ENCODE results near the gene KCNC1. TPM values are rescaled to one million over a fixed set of nuclear protein-coding genes. Genes with fewer than 3 reads are reported as not detected.

Gene KCNC1
- total and polyA plus RNA-seq, 2 of the 13 experiments (the other 11 are each of a cell fraction or from before 2014, with no cell fraction given): 0.01 to 0.04 TPM

- DNase-seq (ENCODE audit: low spot score) (no peak), ATAC-seq (no peak), FAIRE-seq (no peak)
- in situ Hi-C loops (cut with HindIII; ENCODE audit: extremely low pct_ligation_motif_present, low pct_unique_long_range_greater_than_20kb) (no loop called here), intact Hi-C loops (cut with micrococcal nuclease; ENCODE audit: unreplicated experiment) (no loop called here)
- TF ChIP-seq ZNF367 (CRISPR knock-in tag; IDR thresholded peaks at IDR 0.05; ENCODE audit: borderline replicate concordance) (no peak), KLF12 (CRISPR knock-in tag; IDR thresholded peaks at IDR 0.05; ENCODE audit: borderline replicate concordance) (no peak), FOXO1 (CRISPR knock-in tag; IDR thresholded peaks at IDR 0.05) (no peak)
- Histone ChIP-seq H4K20me1 (ENCODE audit: insufficient read depth, low read length) (no peaks in the 10 kb centered on the region), H3K9ac (ENCODE audit: insufficient read depth, low read depth, low read length) (no peak overlapping the region), H3K4me2 (ENCODE audit: low read depth, low read length) (no peak overlapping the region), H3K4me3 (replicated peaks in 1 of 3; ENCODE audit: insufficient read depth in 1 of 3, low read depth in 2 of 3, low read length in 3 of 3) (no peak overlapping the region), H3K36me3 (replicated peaks in 1 of 2; ENCODE audit: control insufficient read depth in 1 of 2, insufficient read depth in 2 of 2, low read length in 2 of 2) (peaks cover 0 to 2% of the 10 kb centered on the region in 2 experiments; a peak in 1 of 5 replicates), H3K27ac (ENCODE audit: extremely low read length, insufficient read depth, low read length) (no peak overlapping the region), H3K79me2 (ENCODE audit: insufficient read depth, low read length) (no peaks in the 10 kb centered on the region), H3K9me3 (ENCODE audit: low read length) (no peaks in the 10 kb centered on the region), H3K27me3 (ENCODE audit: control insufficient read depth in 1 of 2, insufficient read depth in 2 of 2, low read length in 2 of 2) (no peaks in the 10 kb centered on the region), H3K4me1 (ENCODE audit: insufficient read depth, low read length) (no peaks in the 10 kb centered on the region), H2AFZ (ENCODE audit: low read length) (no peak overlapping the region)
- BruUV-seq (replicated peaks): no TSS peak
- ChIA-PET POLR2A (no interaction called here), CTCF (ENCODE audit: low intra/inter-chr PET ratio, low total read pairs) (no interaction called here)
- WGBS (ENCODE audit: low lambda C conversion rate): 95% methylated on average over 1 of the region's 1 CpG
Observed at GRCh38 chr11:17814546-17814945, 80.0 kb downstream of the KCNC1 start.

- FAIRE-seq (no peak), ATAC-seq (no peak), DNase-seq (ENCODE audit: low spot score) (no peak)
- no peaks in the 10 kb centered on the region for H3K9me3 ChIP-seq (ENCODE audit: low read length)
- WGBS (ENCODE audit: low lambda C conversion rate): 94% methylated on average over 4 of the region's 4 CpGs
- no peak overlapping the region for H2AFZ ChIP-seq (ENCODE audit: low read length)
- H3K27ac ChIP-seq (ENCODE audit: extremely low read length, insufficient read depth, low read length): no peak overlapping the region
- H3K36me3 ChIP-seq (replicated peaks in 1 of 2; ENCODE audit: control insufficient read depth in 1 of 2, insufficient read depth in 2 of 2, low read length in 2 of 2): no peaks in the 10 kb centered on the region
- in situ Hi-C loops (cut with HindIII; ENCODE audit: extremely low pct_ligation_motif_present, low pct_unique_long_range_greater_than_20kb): no loop called here
- ChIA-PET POLR2A (no interaction called here), CTCF (ENCODE audit: low intra/inter-chr PET ratio, low total read pairs) (no interaction called here)
- H3K4me3 ChIP-seq (replicated peaks in 1 of 3; ENCODE audit: insufficient read depth in 1 of 3, low read depth in 2 of 3, low read length in 3 of 3): no peak overlapping the region
- H3K27me3 ChIP-seq (ENCODE audit: control insufficient read depth in 1 of 2, insufficient read depth in 2 of 2, low read length in 2 of 2): no peaks in the 10 kb centered on the region
- H3K4me2 ChIP-seq (ENCODE audit: low read depth, low read length): no peak overlapping the region
- no peaks in the 10 kb centered on the region for H3K4me1 ChIP-seq (ENCODE audit: insufficient read depth, low read length)
- no TSS peak for BruUV-seq (replicated peaks)
- no peak overlapping the region for H3K9ac ChIP-seq (ENCODE audit: insufficient read depth, low read depth, low read length)
- intact Hi-C loops (cut with micrococcal nuclease; ENCODE audit: unreplicated experiment): loop anchor here (5.0 kb wide), 1 partner anchor 44 kb away; no protein-coding TSS in a partner anchor
- no peaks in the 10 kb centered on the region for H4K20me1 ChIP-seq (ENCODE audit: insufficient read depth, low read length)
- no peaks in the 10 kb centered on the region for H3K79me2 ChIP-seq (ENCODE audit: insufficient read depth, low read length)
- no peak for TF ChIP-seq SALL1 (CRISPR knock-in tag; IDR thresholded peaks at IDR 0.05)
- no peak for TF ChIP-seq RFX1 (IDR thresholded peaks at IDR 0.05)
- TF ChIP-seq SRY (CRISPR knock-in tag; IDR thresholded peaks at IDR 0.05): no peak
- TF ChIP-seq ZBTB38 (CRISPR knock-in tag; IDR thresholded peaks at IDR 0.05): no peak
- TF ChIP-seq SRSF4 (IDR thresholded peaks at IDR 0.05; ENCODE audit: low read depth, low read length, poor library complexity, severe bottlenecking): no peak
- TF ChIP-seq ATF5 (CRISPR knock-in tag; IDR thresholded peaks at IDR 0.05; ENCODE audit: low read depth): no peak
- TF ChIP-seq TP53 (CRISPR knock-in tag; conservative IDR thresholded peaks at IDR 0.05): no peak
- no peak for TF ChIP-seq ZNF382 (CRISPR knock-in tag; IDR thresholded peaks at IDR 0.05; ENCODE audit: borderline replicate concordance)
- no peak for TF ChIP-seq RELA (CRISPR knock-in tag; IDR thresholded peaks at IDR 0.05)
- no peak for TF ChIP-seq LBX2 (CRISPR knock-in tag; IDR thresholded peaks at IDR 0.05; ENCODE audit: borderline replicate concordance)
- TF ChIP-seq ZC3H4 (CRISPR knock-in tag; IDR thresholded peaks at IDR 0.05; ENCODE audit: borderline replicate concordance): no peak
- TF ChIP-seq ZBTB33 (CRISPR knock-in tag; IDR thresholded peaks at IDR 0.05): no peak
Observed at GRCh38 chr11:17816232-17816931, 81.8 kb downstream of the KCNC1 start.

All from HepG2 (cell line).